ENCODE data around the gene STX1A. TPM values are rescaled to one million over a fixed set of nuclear protein-coding genes. Genes with fewer than 3 reads are reported as not detected.

The STX1A gene
- total and polyA plus RNA-seq, 12 donors: 0.52 to 28.1 (median 5.2) TPM

- intact Hi-C loops (cut with DNase I): no loop called here
Measured at GRCh38 chr7:73671857-73672445, 47.5 kb downstream of the STX1A start.

GRCh38 chr7:73671322-73671661 lies 48.2 kb downstream of the STX1A start:
- Histone ChIP-seq H3K4me1 (replicated peaks in 1 of 2) (no peaks in the 10 kb centered on the region), H3K27me3 (no peaks in the 10 kb centered on the region), H3K9me3 (replicated peaks in 1 of 3) (no peaks in the 10 kb centered on the region), H3K36me3 (replicated peaks in 1 of 2) (no peaks in the 10 kb centered on the region), H3K27ac (no peak overlapping the region), H3K4me3 (no peak overlapping the region)
- intact Hi-C loops (cut with DNase I): no loop called here
- WGBS, 4 donors: 40 to 55% (median 40%) methylated on average over 4 to 12 of the region's 12 CpGs; no CpG with 5 or more reads in 1 of the 4 donors
- no peak for DNase-seq
- no peak for TF ChIP-seq POLR2A (IDR thresholded peaks at IDR 0.05)
- no peak for TF ChIP-seq CTCF (IDR thresholded peaks at IDR 0.05)

More at GRCh38 chr7:73671857-73672445, 47.5 kb downstream of the STX1A start:
- H3K4me3 ChIP-seq: no peak overlapping the region
- no peak for TF ChIP-seq POLR2A (IDR thresholded peaks at IDR 0.05)
- TF ChIP-seq CTCF (IDR thresholded peaks at IDR 0.05): no peak
- no peaks in the 10 kb centered on the region for H3K36me3 ChIP-seq (replicated peaks in 1 of 2)
- H3K27me3 ChIP-seq: no peaks in the 10 kb centered on the region
- 90 to 93% (median 93%) methylated on average over 15 of the region's 15 CpGs for WGBS, 4 donors
- no peak overlapping the region for H3K27ac ChIP-seq
- no peaks in the 10 kb centered on the region for H3K9me3 ChIP-seq (replicated peaks in 1 of 3)
- no peak for DNase-seq
- no peaks in the 10 kb centered on the region for H3K4me1 ChIP-seq (replicated peaks in 1 of 2)

- H3K27ac ChIP-seq: no peak overlapping the region
- WGBS, 4 donors: 80 to 90% (median 85%) methylated on average over 10 to 12 of the region's 12 CpGs
- no peaks in the 10 kb centered on the region for H3K4me1 ChIP-seq (replicated peaks in 1 of 2)
- no peak for DNase-seq
- no peaks in the 10 kb centered on the region for H3K27me3 ChIP-seq
- H3K4me3 ChIP-seq: no peak overlapping the region
- intact Hi-C loops (cut with DNase I): loop anchor here (5.0 kb wide), 1 partner anchor 63 kb away; no protein-coding TSS in a partner anchor
- TF ChIP-seq POLR2A (IDR thresholded peaks at IDR 0.05) (no peak), CTCF (IDR thresholded peaks at IDR 0.05) (no peak)
- no peaks in the 10 kb centered on the region for H3K9me3 ChIP-seq (replicated peaks in 1 of 3)
- no peaks in the 10 kb centered on the region for H3K36me3 ChIP-seq (replicated peaks in 1 of 2)
Measured at GRCh38 chr7:73669858-73670385, 49.5 kb downstream of the STX1A start.

- WGBS, 4 donors: 60 to 100% (median 62%) methylated on average over 1 to 19 of the region's 19 CpGs
- no peak overlapping the region for H3K4me3 ChIP-seq
- no peaks in the 10 kb centered on the region for H3K9me3 ChIP-seq (replicated peaks in 1 of 3)
- intact Hi-C loops (cut with DNase I): loop anchor here (5.0 kb wide), 1 partner anchor 62 kb away; no protein-coding TSS in a partner anchor
- no peak overlapping the region for H3K27ac ChIP-seq
- TF ChIP-seq CTCF (IDR thresholded peaks at IDR 0.05) (no peak), POLR2A (IDR thresholded peaks at IDR 0.05) (no peak)
- no peaks in the 10 kb centered on the region for H3K36me3 ChIP-seq (replicated peaks in 1 of 2)
- DNase-seq: no peak
- H3K4me1 ChIP-seq (replicated peaks in 1 of 2): no peaks in the 10 kb centered on the region
- no peaks in the 10 kb centered on the region for H3K27me3 ChIP-seq
Measured at GRCh38 chr7:73669288-73669701, 50.2 kb downstream of the STX1A start.
